ENCODE measurements around the gene B3GNT4.

GRCh38 chr12:122161682-122162081 lies 41.8 kb upstream of the B3GNT4 start:
- TF ChIP-seq CTCF (IDR thresholded peaks at IDR 0.05) (no peak), POLR2AphosphoS5 (IDR thresholded peaks at IDR 0.05) (no peak), POLR2A (IDR thresholded peaks at IDR 0.05) (no peak), EP300 (IDR thresholded peaks at IDR 0.05) (no peak)

Data from sigmoid colon (tissue), 4 donors.